Stimulated activated CD8-positive, alpha-beta memory T cell treated with anti-CD3 and anti-CD28 coated beads, Interleukin-7, amount 100 ng/mL, for 48 hours (primary cell): Measurements from ENCODE around the gene SRSF10.

Experiments
- DNase-seq, 2 donors: peaks; one replicate each; pipeline ENCODE4 v3.0.0-alpha.2; 2020; ENCODE audit warnings: low read depth in 1 of 2; ENCODE audit errors: extremely low read depth in 1 of 2

Gene SRSF10

DNA sequence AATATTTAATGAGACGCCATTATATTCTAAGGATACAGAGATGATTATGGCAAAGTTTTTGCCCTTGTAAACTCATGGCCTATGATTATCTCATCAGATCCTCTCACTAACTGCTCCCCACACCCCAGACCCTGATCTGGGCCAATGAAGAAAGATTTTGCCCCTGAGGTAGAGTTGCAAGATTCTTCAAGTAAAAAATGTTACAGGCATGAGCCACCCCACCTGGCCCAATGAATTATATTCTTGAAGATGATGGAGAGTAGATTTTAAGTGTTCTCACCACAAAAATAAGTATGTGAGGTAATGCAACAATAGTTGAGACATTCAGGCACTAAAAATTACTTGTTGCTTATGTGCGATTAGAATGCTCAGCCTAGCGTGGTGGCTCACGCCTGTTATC is 65.2 kb downstream of the SRSF10 start:
- no peak for DNase-seq
